Cardiac fibroblast (primary cell): Measurements from ENCODE around the gene BCL2L15.

Experiments used
- DNase-seq, 2 donors: peaks; one replicate each; pipeline versions ENCODE4 v3.0.0 to v3.0.0-alpha.2; 2010; ENCODE audit warnings: low read depth in 2 of 2
- H3K4me3 ChIP-seq, 2 donors: replicated peaks in 1 of 2; 1 replicate in 1 of 2; 2 replicates in 1 of 2; pipeline ENCODE4 v1.5.1; 2011; ENCODE audit warnings: low read depth in 2 of 2, low read length in 2 of 2, mild to moderate bottlenecking in 2 of 2, moderate library complexity in 1 of 2
- TF ChIP-seq, protein P1 (sequence below): IDR thresholded peaks from one replicate; pipeline ENCODE4 v1.5.1; 2011; ENCODE audit warnings: low read depth, mild to moderate bottlenecking, low read length, inconsistent platforms

BCL2L15 gene

GRCh38 chr1:113872219-113872935 is 15.0 kb downstream of the BCL2L15 start:
- no peak overlapping the region for H3K4me3 ChIP-seq
- DNase-seq, result peak; percentile 30 to 52
- TF ChIP-seq, protein P1, sequence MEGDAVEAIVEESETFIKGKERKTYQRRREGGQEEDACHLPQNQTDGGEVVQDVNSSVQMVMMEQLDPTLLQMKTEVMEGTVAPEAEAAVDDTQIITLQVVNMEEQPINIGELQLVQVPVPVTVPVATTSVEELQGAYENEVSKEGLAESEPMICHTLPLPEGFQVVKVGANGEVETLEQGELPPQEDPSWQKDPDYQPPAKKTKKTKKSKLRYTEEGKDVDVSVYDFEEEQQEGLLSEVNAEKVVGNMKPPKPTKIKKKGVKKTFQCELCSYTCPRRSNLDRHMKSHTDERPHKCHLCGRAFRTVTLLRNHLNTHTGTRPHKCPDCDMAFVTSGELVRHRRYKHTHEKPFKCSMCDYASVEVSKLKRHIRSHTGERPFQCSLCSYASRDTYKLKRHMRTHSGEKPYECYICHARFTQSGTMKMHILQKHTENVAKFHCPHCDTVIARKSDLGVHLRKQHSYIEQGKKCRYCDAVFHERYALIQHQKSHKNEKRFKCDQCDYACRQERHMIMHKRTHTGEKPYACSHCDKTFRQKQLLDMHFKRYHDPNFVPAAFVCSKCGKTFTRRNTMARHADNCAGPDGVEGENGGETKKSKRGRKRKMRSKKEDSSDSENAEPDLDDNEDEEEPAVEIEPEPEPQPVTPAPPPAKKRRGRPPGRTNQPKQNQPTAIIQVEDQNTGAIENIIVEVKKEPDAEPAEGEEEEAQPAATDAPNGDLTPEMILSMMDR, result no peak

- TF ChIP-seq, protein P1, result no peak
- H3K4me3 ChIP-seq, result peak within 1 kb of the TSS in 1 of 2 donors; percentile 11
- DNase-seq, result peak; percentile 64 to 79
These were observed 15.7 kb downstream of the BCL2L15 start, which contains the start of gene PTPN22 for GRCh38 chr1:113871597-113872113. PTPN22 (minus strand) TSS chr1:113871712.

DNA sequence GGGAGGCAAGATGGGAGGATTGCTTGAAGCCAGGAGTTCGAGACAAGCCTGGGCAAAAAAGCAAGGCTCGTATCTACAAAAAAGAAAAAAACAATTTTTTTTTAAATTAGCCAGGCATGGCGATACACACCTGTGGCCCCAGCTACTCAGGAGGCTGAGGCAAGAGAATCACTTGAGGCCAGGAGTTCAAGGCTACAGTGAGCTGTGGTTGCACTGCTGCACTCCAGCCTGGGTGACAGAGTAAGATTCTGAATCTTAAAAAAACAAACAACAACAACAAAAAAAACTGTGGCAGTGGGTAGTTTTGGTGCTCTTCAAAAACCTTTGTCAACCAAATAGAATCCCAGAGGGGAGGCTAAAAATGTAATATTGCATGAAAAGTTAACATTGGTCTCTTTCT is 16.6 kb downstream of the BCL2L15 start:
- H3K4me3 ChIP-seq, result no peak overlapping the region
- no peak for DNase-seq
- TF ChIP-seq, protein P1, result no peak

DNA sequence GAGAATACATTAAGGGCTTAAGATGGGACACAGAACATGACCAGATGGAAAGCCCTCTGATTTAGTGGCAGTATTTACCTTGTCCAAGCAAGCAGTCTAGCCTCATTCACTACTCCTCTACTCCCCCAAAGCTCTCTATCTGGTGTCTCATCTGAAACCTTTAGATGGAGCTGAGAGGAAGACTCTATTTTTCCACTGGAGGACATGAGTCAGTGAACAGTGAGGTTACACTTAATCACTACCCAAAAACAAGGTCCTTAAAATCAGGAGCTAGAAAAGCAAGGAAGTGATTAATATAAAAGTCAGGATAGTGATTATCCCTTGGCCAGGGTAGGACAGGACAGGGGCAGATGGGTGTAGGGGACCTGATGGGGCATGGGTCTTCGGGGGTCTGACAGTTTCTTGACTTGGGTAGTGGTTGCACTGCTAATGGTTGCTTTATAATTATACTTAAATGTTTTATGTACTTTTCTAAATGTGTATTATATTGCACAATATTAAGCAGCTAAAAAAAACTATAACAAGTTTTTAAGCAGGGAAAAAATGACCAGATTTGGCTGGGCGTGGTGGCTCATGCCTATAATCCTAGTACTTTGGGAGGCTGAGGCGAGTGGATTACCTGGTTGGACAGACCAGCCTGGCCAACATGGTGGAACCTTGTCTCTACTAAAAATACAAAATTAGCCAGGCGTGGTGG is 18.8 kb downstream of the BCL2L15 start:
- no peak overlapping the region for H3K4me3 ChIP-seq
- TF ChIP-seq, protein P1, result no peak
- peak; percentile 9 to 75 for DNase-seq

DNA sequence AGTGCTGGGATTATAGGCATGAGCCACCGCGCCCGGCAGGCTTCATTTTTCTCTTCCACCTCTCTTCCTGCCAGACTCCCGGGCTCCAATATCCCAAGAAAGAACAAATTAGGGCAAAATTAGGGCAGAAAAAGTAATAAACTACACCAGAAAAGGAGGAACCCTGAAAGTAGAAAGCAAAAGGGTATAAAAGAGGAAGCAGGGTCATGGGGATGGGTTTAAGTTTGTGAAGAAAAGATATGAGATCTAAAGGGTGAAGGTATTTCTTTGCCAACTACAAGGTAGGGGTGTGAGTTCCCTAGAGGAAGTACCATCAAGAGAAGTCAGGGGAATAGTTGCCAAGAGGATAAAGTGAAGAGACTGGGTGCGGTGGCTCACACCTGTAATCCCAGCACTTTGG is 25.7 kb downstream of the BCL2L15 start:
- no peak for DNase-seq
- H3K4me3 ChIP-seq, result no peak overlapping the region
- TF ChIP-seq, protein P1, result no peak

- peak; percentile 85 to 87 for DNase-seq
- H3K4me3 ChIP-seq, result peak overlapping the region in 1 of 2 donors; percentile 16
- TF ChIP-seq, protein P1, result no peak
These were observed 26.5 kb downstream of the BCL2L15 start for GRCh38 chr1:113860891-113861290.
